GM18867 (cell line): ENCODE measurements around the gene SNAI1.
"Not testable (repeated sequence)": the region's sequence is repeated elsewhere in the genome, so short reads cannot be mapped to it uniquely, and the experiment has no call there.

ENCODE experiments used
- ATAC-seq: cut with Tn5 transposase; IDR thresholded peaks from one replicate; pipeline ENCODE4 v1.9.1; 2021; ENCODE audit warnings: mild to moderate bottlenecking, moderate library complexity; ENCODE audit not compliant: unreplicated experiment

SNAI1 gene

GRCh38 chr20:50011597-50011996, 28.8 kb downstream of the SNAI1 start:
- ATAC-seq, result not testable (repeated sequence)

DNA sequence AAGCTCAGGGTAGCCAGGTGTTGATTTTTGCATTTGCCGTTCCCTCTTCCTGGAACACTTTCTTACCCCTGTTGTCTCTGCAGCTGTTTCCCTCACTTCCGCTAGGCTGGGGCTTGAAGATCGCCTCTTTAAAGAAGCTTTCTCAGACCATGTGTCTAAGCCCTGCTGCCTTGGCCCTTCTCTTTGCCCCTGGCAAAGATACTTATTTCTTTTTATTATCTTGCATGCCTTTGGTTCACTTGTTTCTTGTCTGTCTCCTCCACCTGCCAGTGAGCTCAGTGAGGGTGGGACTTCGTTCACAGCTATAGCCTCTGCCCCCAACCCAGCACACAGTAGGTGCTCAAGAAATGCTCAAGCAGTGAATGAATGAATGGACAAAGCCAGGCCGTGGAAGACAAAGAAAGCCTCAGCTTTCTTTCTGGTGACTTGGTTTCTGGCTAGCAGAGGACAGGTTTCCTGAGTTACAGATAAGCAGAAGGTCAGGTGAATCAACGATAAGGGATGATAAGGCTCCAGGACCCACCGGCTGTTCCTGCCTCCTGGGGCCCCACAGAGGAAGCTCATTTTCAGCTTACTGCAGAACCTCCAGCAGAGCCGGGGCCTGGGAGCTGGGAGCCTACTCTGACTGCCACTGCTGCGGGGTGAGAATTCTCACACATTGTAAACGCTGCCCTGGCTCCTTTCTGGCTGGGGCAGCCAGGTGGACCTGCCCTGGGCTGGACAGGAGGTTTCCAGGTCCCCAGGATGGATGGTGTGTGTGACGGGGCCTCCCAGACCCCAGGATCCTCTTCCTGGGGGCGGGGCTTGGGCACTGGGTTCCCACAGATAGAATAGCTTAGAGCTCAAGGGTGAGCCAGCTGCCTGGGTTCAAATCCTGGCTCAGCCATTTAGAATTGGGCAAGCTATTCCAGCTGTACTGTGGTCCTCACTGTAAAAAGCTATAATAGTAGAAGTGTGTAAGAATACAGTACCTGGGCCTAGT, 29.8 kb downstream of the SNAI1 start:
- ATAC-seq, result no peak

GRCh38 chr20:50013976-50014375, 31.2 kb downstream of the SNAI1 start:
- no peak for ATAC-seq

- no peak for ATAC-seq
These were observed 32.1 kb downstream of the SNAI1 start for GRCh38 chr20:50014570-50015562.

DNA sequence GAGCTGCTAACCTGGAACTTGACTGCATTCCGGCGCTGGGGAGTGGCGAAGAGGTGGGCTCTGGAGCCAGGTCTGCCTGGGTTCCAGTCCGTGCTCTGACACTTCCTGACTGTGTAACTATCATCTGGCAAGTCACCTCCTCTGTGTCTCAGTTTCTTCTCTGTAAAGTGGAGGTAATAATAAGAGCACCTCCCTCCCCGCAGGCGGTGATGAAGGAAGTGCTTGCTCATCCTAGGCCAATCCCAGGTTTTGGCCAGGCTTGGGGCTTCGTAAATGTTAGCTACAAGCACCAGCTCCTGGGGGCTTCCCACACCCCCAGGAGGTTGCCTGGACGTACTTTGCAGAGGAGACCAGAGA, 32.8 kb downstream of the SNAI1 start:
- ATAC-seq, result no peak

GRCh38 chr20:50015993-50016770, 33.4 kb downstream of the SNAI1 start:
- no peak for ATAC-seq

GRCh38 chr20:50017160-50017559, 34.4 kb downstream of the SNAI1 start:
- no peak for ATAC-seq

DNA sequence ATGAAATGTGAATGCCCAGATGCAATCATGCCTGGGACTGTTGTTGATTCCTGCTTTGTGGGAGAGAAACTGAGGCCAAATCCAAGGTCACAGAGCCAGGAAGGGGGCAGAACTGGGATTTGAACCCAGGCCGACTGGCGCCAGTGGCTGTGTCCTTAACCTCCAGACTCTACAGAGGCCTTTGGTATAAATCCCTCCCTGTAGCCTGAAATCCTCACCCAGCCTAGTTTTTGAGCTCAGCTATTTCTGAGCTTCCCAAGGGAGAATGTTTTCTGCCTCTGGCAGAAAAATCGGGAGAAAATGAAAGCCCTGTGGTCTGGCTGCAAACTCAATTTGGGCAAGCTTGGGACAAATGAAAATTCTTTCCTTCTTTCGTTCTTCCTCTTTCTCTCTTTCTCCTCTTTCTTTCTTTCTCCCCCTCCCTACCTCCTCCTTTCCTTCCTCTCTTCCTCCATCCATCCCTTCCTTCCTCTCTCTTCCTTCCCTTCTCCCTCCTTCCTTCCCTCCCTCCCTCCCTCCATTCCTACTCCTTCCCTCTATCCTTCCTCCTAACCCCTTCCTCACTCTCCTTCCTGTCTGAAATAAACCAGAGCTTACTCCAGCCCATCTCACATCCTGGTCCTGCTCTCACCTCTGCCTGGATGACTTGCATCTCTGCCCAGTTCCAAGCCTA, 34.9 kb downstream of the SNAI1 start:
- ATAC-seq, result no peak

DNA sequence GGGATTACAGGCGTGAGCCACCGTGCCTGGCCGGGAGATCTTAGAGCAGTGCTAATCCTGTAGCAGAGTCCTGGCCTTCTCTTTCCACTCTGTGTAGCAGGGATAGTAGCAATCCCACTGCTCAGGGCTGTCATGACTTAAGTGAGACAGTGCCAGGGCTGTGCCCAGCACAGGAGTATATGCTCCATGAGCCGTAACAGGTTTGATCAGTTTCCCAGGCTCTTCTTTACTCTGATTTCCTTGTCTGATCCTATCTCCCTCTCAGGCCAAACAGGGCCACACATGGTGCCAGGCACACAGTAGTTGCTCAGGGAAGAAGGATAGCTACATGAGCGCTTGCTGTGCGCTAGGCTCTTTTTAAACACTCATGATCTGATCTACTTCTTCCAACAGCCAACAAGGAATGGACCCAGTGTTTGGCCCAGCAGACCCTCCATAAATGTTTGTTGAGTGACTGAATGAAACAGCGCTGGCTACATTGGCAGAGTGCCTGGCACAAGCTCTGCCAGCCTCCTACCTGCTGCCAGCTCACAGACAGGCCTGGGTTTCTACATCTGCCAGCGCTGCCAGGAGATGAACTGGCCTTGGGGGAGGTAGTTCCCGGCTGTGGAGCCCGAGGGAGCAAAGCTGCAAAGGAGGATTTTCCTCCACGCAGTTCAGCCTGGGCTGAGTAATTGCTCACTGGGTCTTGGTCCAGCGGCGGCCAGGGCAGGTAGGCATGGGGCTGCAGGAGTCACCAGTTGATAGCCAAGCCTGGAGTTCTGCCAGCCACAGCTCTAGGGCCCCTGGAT, 36.9 kb downstream of the SNAI1 start:
- ATAC-seq, result no peak

- no peak for ATAC-seq
These were observed 37.5 kb downstream of the SNAI1 start for GRCh38 chr20:50020288-50020687.

DNA sequence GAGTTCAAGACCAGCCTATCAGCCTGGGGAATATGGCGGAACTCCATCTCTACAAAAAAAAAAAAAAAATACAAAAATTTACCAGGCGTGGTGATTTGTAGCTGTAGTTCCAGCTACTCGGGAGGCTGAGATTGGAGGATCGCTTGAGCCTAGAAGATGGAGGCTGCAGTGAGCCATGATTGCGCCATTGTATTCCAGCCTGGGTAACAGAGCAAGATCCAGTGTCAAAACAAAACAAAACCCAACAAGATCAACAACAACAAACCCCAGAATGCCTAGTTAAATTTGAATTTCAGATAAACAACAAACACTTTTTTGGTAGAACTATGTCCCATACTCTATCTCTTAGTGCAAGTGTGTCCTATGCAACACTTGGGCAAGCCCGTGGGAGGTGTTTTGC, 39.9 kb downstream of the SNAI1 start:
- no peak for ATAC-seq

DNA sequence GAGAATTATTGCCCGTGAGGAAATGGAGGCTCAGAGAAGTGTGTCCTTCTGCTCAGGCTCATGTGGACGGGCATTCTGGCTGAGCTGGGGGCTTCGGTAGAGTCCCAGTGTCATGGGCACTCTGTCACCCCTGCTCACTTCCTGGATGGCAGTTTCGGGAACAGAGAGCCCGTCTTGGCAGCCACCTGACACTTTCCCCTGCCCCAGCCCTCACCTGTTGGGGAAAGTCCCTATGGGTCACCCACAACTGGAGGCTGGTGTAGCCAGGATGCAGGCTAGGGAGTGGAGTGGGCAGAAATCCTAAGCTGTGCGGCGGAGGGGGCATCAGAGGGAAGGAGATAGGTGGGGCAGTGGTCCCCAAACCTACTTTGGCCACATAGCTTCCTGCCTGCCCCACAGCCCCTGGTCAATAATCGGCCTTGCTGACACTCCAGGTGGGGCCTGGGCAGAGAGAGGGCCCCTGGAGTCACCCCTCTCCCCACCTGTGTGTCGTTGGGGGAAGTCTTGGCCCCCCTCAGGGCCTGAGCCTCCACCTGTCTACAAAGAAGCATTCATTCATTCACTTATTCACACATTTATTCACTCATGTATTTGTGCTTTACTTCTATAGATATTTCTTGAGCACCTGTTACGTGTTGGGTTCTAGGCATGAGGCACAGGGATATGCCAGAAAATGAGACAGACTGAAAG, 40.5 kb downstream of the SNAI1 start:
- ATAC-seq, result no peak

DNA sequence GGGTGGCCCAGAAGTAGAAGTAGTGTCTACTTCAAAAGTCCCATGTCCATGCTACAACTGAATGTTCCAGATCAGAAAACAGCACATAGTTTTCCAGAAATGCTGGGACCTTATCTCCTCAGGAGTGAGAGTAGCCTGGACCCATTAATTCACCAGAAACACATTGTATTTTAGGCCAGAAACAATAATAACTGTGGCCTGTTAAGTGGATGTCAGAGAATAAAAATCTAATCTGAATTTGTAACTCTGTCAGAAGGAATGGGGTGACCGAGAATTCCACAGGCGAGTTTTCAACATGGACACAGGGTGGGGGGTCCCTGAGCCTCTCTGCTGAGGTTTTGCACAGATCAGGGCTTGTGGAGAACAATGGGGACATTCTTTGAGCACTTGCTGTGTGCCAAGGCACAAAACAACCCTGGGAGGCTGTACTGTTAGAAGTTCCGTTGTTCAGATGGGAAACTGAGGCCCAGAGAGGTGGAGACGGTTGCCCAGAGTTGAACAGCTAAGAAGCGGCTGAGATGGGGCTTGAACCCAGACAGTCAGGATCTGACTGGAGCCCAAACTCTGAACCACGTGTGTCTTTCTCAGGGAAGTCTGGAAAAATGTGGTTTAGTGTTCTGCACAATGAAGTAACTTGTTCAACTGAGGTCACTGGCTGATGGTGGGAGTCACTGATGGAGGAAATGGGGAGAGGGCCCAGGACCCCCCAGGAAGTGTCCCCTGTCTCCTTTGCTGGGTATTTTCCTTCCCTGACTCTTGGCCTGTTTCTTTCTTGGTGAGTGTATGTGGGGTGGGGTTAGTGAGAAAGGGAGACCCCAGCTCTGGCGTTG, 44.2 kb downstream of the SNAI1 start:
- no peak for ATAC-seq

- ATAC-seq, result no peak
These were observed 44.9 kb downstream of the SNAI1 start for GRCh38 chr20:50027611-50028105.

DNA sequence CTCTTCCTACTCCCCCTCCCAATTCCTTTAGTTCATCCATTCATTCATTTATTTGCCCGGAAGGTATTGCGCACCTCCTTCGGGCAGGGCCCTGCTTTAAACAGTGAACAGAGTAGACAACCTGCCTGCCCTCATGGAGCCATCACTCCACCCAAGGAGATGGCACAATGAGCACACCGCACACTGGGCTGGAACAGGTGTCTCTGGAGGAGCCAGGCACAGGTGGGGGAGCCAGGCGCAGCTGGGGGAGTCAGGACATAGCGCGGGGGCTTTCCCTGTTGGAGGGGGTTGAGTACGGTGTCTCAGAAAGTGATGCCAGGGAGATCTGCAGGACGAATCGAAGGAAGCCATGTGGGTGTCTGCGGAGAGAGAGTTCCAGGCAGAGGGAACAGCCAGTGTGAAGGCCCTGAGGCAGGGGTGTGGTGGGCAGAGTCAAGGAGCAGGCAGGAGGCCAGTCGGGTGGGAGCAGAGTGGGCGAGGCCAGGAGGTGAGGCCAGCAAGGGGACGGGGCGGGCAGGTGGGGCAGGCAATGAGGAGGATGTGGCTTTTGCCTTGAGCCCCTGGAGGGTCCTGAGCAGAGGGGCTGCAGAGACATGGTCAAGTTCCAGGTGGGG, 46.4 kb downstream of the SNAI1 start:
- ATAC-seq, result no peak

GRCh38 chr20:50029697-50030461, 47.1 kb downstream of the SNAI1 start:
- ATAC-seq, result no peak
